HG03442 (cell line): ENCODE data around the gene HS6ST1.

ENCODE experiments used
- ATAC-seq: cut with Tn5 transposase; IDR thresholded peaks from one replicate; pipeline ENCODE4 v1.9.1; 2021; ENCODE audit warnings: mild to moderate bottlenecking, moderate library complexity; ENCODE audit not compliant: unreplicated experiment

The HS6ST1 gene

GRCh38 chr2:128250229-128251025 lies 68.2 kb downstream of the HS6ST1 start:
- ATAC-seq: no peak

- no peak for ATAC-seq
Observed at GRCh38 chr2:128249555-128249954, 69.1 kb downstream of the HS6ST1 start.

- ATAC-seq: no peak
Observed at GRCh38 chr2:128245813-128246212, 72.9 kb downstream of the HS6ST1 start.

GRCh38 chr2:128241896-128242295 lies 76.8 kb downstream of the HS6ST1 start:
- no peak for ATAC-seq

GRCh38 chr2:128237911-128238697 lies 80.6 kb downstream of the HS6ST1 start:
- ATAC-seq: no peak

- no peak for ATAC-seq
Observed at GRCh38 chr2:128237081-128237534, 81.6 kb downstream of the HS6ST1 start.

- ATAC-seq: no peak
Observed at GRCh38 chr2:128236491-128237035, 82.1 kb downstream of the HS6ST1 start.

- ATAC-seq: no peak
Observed at GRCh38 chr2:128235581-128235980, 83.1 kb downstream of the HS6ST1 start.

- no peak for ATAC-seq
Observed at GRCh38 chr2:128234613-128235012, 84.1 kb downstream of the HS6ST1 start.

GRCh38 chr2:128233790-128234395 lies 84.8 kb downstream of the HS6ST1 start:
- no peak for ATAC-seq

- ATAC-seq: peak; percentile 99
Observed at GRCh38 chr2:128232965-128233789, 85.5 kb downstream of the HS6ST1 start.

- no peak for ATAC-seq
Observed at GRCh38 chr2:128228894-128229293, 89.8 kb downstream of the HS6ST1 start.

GRCh38 chr2:128227862-128228261 lies 90.8 kb downstream of the HS6ST1 start:
- no peak for ATAC-seq

- no peak for ATAC-seq
Observed at GRCh38 chr2:128219891-128220290, 98.8 kb downstream of the HS6ST1 start.

- ATAC-seq: no peak
Observed at GRCh38 chr2:128217671-128218070, 101.0 kb downstream of the HS6ST1 start.

GRCh38 chr2:128215897-128216642 lies 102.6 kb downstream of the HS6ST1 start:
- no peak for ATAC-seq
